K562 treated with DMSO at 1 percent for 4 hours (cell line): ENCODE results near the gene MKS1. TPM values are rescaled to one million over a fixed set of nuclear protein-coding genes. Genes with fewer than 3 reads are reported as not detected.

Experiments used
- total RNA-seq: library from RNA; unstranded; fragments of 300-600 nt; gene quantifications from 2 replicates; pipeline ENCODE4 v1.2.3, GENCODE V29; 2022; ENCODE audit not compliant: insufficient read depth

The MKS1 gene
- 18.7 and 19.1 TPM in 2 replicates for total RNA-seq

GRCh38 chr17:58219007-58219788 lies at the start of gene MKS1:
TSS of gene MKS1 (minus strand) at chr17:58219255. CDS start at chr17:58219230, 25 bp downstream.

DNA sequence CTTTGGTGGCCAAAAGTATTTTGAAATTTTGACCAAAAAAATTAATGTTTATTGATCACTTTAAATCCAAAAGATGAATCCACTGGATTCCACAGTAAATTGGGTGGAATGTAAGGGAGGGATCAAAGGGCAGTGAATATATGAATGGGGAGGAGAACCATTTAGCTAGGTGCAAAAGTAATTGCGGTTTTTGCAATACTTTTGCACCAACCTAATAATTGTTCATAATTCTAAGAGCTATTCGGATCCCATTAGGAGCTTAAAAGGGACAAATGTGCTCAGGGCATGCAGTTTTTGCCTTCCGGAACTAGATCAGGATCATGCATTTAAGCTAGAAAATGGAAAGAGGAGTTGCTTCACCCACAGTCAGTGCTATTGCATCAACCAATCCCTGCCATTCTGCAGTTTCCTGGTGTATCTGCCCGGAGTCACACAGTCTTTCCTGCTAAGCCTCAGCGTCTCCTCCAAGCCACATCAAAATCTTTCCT lies 19.1 kb upstream of the MKS1 start, which contains the start of gene LPO:
TSS of gene LPO (plus strand) at position 438 of the 488 bp plus-strand sequence. CDS start 4,396 bp downstream, outside the sequence.

GRCh38 chr17:58192612-58193011 lies 26.4 kb downstream of the MKS1 start, which contains the start of gene EPX:
TSS of gene EPX (plus strand) at chr17:58192726. CDS start at chr17:58192847, 121 bp downstream.

GRCh38 chr17:58166682-58167081 lies 52.4 kb downstream of the MKS1 start, which contains the start of gene OR4D2:
TSS of gene OR4D2 (plus strand) at chr17:58166982. CDS start at chr17:58169656, 2,674 bp downstream.

Other genes starting within 250 kb of the MKS1 start
- 20.0 and 22.5 TPM in 2 replicates for gene VEZF1, start 231.0 kb downstream of the MKS1 start, total RNA-seq
- 86.9 and 118 TPM in 2 replicates for gene SRSF1, start 212.0 kb downstream of the MKS1 start, total RNA-seq
- 18.0 and 20.0 TPM in 2 replicates for gene DYNLL2, start 135.8 kb downstream of the MKS1 start, total RNA-seq
- not detected in 2 replicates for gene OR4D1, start 70.9 kb downstream of the MKS1 start, total RNA-seq
- gene OR4D2, start 52.3 kb downstream of the MKS1 start, total RNA-seq, result not detected in 2 replicates
- gene EPX, start 26.5 kb downstream of the MKS1 start, total RNA-seq, result 1.2 and 1.5 TPM in 2 replicates
- gene LPO, start 19.3 kb upstream of the MKS1 start, total RNA-seq, result 0.77 and 1.5 TPM in 2 replicates
- gene MPO, start 61.7 kb upstream of the MKS1 start, total RNA-seq, result not detected in 2 replicates
- 5.5 and 7.0 TPM in 2 replicates for gene TSPOAP1, start 109.5 kb upstream of the MKS1 start, total RNA-seq
- 76.1 and 89.8 TPM in 2 replicates for gene SUPT4H1, start 132.9 kb upstream of the MKS1 start, total RNA-seq
- gene RNF43, start 198.3 kb upstream of the MKS1 start, total RNA-seq, result 3.0 and 4.6 TPM in 2 replicates